A673 (cell line): ENCODE results near the gene LRRC51. TPM values are rescaled to one million over a fixed set of nuclear protein-coding genes. Genes with fewer than 3 reads are reported as not detected.

Source experiments
- BruUV-seq: library from RNA; stranded (reverse); fragments of 400-500 nt; replicated peaks from 2 replicates; lab custom pipeline; 2021; lab: Mats Ljungman, UMichigan
- CTCF ChIA-PET: fragments of 300-600 bp; sonication (Branson Sonifier 250); formaldehyde crosslinking; loops from one replicate; lab custom pipeline; 2022; ENCODE audit warnings: antibody characterized with exemption; lab: Charles Lee
- POLR2A ChIA-PET: fragments of 300-600 bp; sonication (Branson Sonifier 250); formaldehyde crosslinking; loops from one replicate; lab custom pipeline; 2022; ENCODE audit warnings: antibody characterized with exemption; ENCODE audit not compliant: low non-redundant PET; lab: Charles Lee
- DNase-seq: peaks from one replicate; pipeline ENCODE4 v3.0.0-alpha.2; 2015; ENCODE audit warnings: low spot score
- H3K27ac ChIP-seq: fragments of 200-600 bp; sonication (generic); 2 replicates; pipeline ENCODE4 v1.5.1; 2016; ENCODE audit warnings: mixed run types, low read depth, mild to moderate bottlenecking, mixed read lengths, antibody characterized with exemption, low read length; ENCODE audit not compliant: poor library complexity, severe bottlenecking
- H3K27me3 ChIP-seq: fragments of 200-600 bp; sonication (generic); replicated peaks from 2 replicates; pipeline ENCODE4 v1.6.1; 2017; ENCODE audit warnings: mixed run types, low read depth, mild to moderate bottlenecking, mixed read lengths, antibody characterized with exemption, low read length; ENCODE audit not compliant: insufficient read depth, poor library complexity
- H3K36me3 ChIP-seq: fragments of 200-600 bp; sonication (generic); 2 replicates; pipeline ENCODE4 v1.6.1; 2016; ENCODE audit warnings: mixed run types, mild to moderate bottlenecking, mixed read lengths, antibody characterized with exemption, low read length; ENCODE audit not compliant: insufficient read depth, poor library complexity, severe bottlenecking
- H3K4me1 ChIP-seq: fragments of 200-600 bp; sonication (generic); 2 replicates; pipeline ENCODE4 v1.6.1; 2017; ENCODE audit warnings: mixed run types, mild to moderate bottlenecking, mixed read lengths, antibody characterized with exemption, low read length; ENCODE audit not compliant: insufficient read depth, poor library complexity, severe bottlenecking
- H3K4me3 ChIP-seq: fragments of 200-600 bp; sonication (generic); 2 replicates; pipeline ENCODE4 v1.5.1; 2016; ENCODE audit warnings: low read depth, mixed run types, mild to moderate bottlenecking, mixed read lengths, low read length; ENCODE audit not compliant: poor library complexity, severe bottlenecking
- H3K9me3 ChIP-seq: fragments of 200-600 bp; sonication (generic); 2 replicates; pipeline ENCODE4 v1.6.1; 2016; ENCODE audit warnings: mixed run types, low read depth, mild to moderate bottlenecking, mixed read lengths, antibody characterized with exemption, low read length; ENCODE audit not compliant: poor library complexity, severe bottlenecking
- CTCF ChIP-seq: fragments of 300-800, 200-600 bp; sonication (generic); conservative IDR thresholded peaks from 2 replicates; pipeline ENCODE4 v1.5.1; 2017; ENCODE audit warnings: low read depth, mild to moderate bottlenecking, antibody characterized with exemption, low read length, moderate library complexity, mixed read lengths
- EZH2 ChIP-seq: fragments of 200-600 bp; sonication (generic); IDR thresholded peaks from 2 replicates; pipeline ENCODE4 v1.6.1; 2017; ENCODE audit warnings: borderline replicate concordance, low read depth, mild to moderate bottlenecking, mixed read lengths, antibody characterized with exemption, low read length; ENCODE audit not compliant: poor library complexity, severe bottlenecking
- intact Hi-C: fragments of 100-400 bp; cut with micrococcal nuclease; formaldehyde crosslinking; loops from one replicate; pipeline ENCODE4 v1.10.0; 2022; ENCODE audit not compliant: unreplicated experiment
- total RNA-seq: library from RNA; stranded (reverse); gene quantifications from 2 replicates; pipeline ENCODE4 v1.2.3, GENCODE V29; 2021

The LRRC51 gene
- total RNA-seq, 1 experiment from 2014 or later, result 13.9 TPM

DNA sequence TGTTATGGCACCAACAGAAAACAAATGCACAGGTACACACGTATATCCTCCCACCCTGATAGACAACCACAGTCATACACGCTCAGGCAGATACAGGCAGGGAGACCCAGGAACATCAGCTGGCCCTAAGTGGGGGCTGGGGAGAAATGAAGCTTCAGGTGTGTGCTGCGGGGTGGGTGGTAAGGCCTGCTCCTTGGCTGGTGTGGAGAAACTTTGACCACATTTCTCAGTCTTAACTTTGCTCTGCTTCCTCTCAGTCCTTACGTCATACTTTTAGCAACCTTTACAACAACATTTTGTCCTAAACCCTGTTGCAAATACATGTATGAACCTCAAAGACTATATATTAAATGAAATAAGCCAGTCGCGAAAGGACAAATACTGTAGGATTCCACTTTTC lies 38.5 kb downstream of the LRRC51 start:
- Histone ChIP-seq H3K36me3 (no peaks in the 10 kb centered on the region), H3K27me3 (no peaks in the 10 kb centered on the region), H3K9me3 (no peaks in the 10 kb centered on the region), H3K27ac (no peak overlapping the region), H3K4me3 (no peak overlapping the region), H3K4me1 (no peaks in the 10 kb centered on the region)
- ChIA-PET POLR2A (interaction anchor here (1.2 kb wide), 1 partner anchor 40 kb away, joined by 3 read pairs; no protein-coding TSS in a partner anchor), CTCF (interaction anchor here (0.7 kb wide), 1 partner anchor 26 kb away, joined by 3 read pairs; no protein-coding TSS in a partner anchor)
- BruUV-seq, result no TSS peak
- no peak for DNase-seq
- TF ChIP-seq CTCF (no peak), EZH2 (no peak)
- intact Hi-C loops, result no loop called here

- Histone ChIP-seq H3K27me3 (no peaks in the 10 kb centered on the region), H3K4me3 (no peak overlapping the region), H3K4me1 (no peaks in the 10 kb centered on the region), H3K27ac (no peak overlapping the region), H3K36me3 (no peaks in the 10 kb centered on the region), H3K9me3 (no peaks in the 10 kb centered on the region)
- BruUV-seq, result no TSS peak
- ChIA-PET POLR2A (no interaction called here), CTCF (no interaction called here)
- DNase-seq, result no peak
- intact Hi-C loops, result no loop called here
- TF ChIP-seq CTCF, result no peak
- no peak for TF ChIP-seq EZH2
Measured at GRCh38 chr11:72120930-72121329, 40.3 kb downstream of the LRRC51 start.

- CTCF ChIA-PET, result no interaction called here
Measured at GRCh38 chr11:72122607-72123006, 42.0 kb downstream of the LRRC51 start.

More at GRCh38 chr11:72122607-72123006, 42.0 kb downstream of the LRRC51 start:
- BruUV-seq, result no TSS peak
- no peak for TF ChIP-seq CTCF
- no peak for TF ChIP-seq EZH2
- intact Hi-C loops, result no loop called here
- H3K27me3 ChIP-seq, result no peaks in the 10 kb centered on the region
- POLR2A ChIA-PET, result no interaction called here
- no peaks in the 10 kb centered on the region for H3K36me3 ChIP-seq
- no peak overlapping the region for H3K27ac ChIP-seq
- no peak overlapping the region for H3K4me3 ChIP-seq
- H3K9me3 ChIP-seq, result peaks cover 6% of the 10 kb centered on the region
- no peak for DNase-seq
- no peaks in the 10 kb centered on the region for H3K4me1 ChIP-seq
